Retinal pigment epithelial cell (primary cell): ENCODE measurements around the gene TAMM41.

Source experiments
- DNase-seq: peaks from one replicate; pipeline ENCODE4 v3.0.0-alpha.2; 2010; ENCODE audit warnings: low read depth
- H3K4me3 ChIP-seq: 2 replicates; pipeline ENCODE4 v1.5.1; 2011; ENCODE audit warnings: mild to moderate bottlenecking, low read length, control low read depth, moderate library complexity
- CTCF ChIP-seq: conservative IDR thresholded peaks from 2 replicates; pipeline ENCODE4 v1.5.1; 2011; ENCODE audit warnings: low read depth, low read length, control low read depth, inconsistent platforms

The TAMM41 gene

GRCh38 chr3:11826628-11827265, 19.9 kb downstream of the TAMM41 start:
- TF ChIP-seq CTCF = no peak
- no peak for DNase-seq
- H3K4me3 ChIP-seq = no peak overlapping the region

- no peak for TF ChIP-seq CTCF
- DNase-seq = no peak
- H3K4me3 ChIP-seq = no peak overlapping the region
Measured at GRCh38 chr3:11825301-11825700, 21.4 kb downstream of the TAMM41 start.

- H3K4me3 ChIP-seq = no peak overlapping the region
- peak; percentile 35 for TF ChIP-seq CTCF
- DNase-seq = peak; percentile 40
Measured at GRCh38 chr3:11820531-11821041, 26.1 kb downstream of the TAMM41 start.

- H3K4me3 ChIP-seq = no peak overlapping the region
- DNase-seq = no peak
- no peak for TF ChIP-seq CTCF
Measured at GRCh38 chr3:11819146-11819689, 27.5 kb downstream of the TAMM41 start.

GRCh38 chr3:11818033-11818432, 28.7 kb downstream of the TAMM41 start:
- no peak for DNase-seq
- H3K4me3 ChIP-seq = no peak overlapping the region
- TF ChIP-seq CTCF = no peak

- no peak for DNase-seq
- no peak overlapping the region for H3K4me3 ChIP-seq
- TF ChIP-seq CTCF = no peak
Measured at GRCh38 chr3:11815111-11815510, 31.6 kb downstream of the TAMM41 start.

- TF ChIP-seq CTCF = no peak
- DNase-seq = no peak
- no peak overlapping the region for H3K4me3 ChIP-seq
Measured at GRCh38 chr3:11814663-11815062, 32.0 kb downstream of the TAMM41 start.
